A549 (cell line): ENCODE measurements around the gene MLST8. TPM values are rescaled to one million over a fixed set of nuclear protein-coding genes. Genes with fewer than 3 reads are reported as not detected.

Experiments
- ATAC-seq, 2 experiments: fragments of 200-7000 bp in 1 of 2; fragments of >200 bp in 1 of 2; cut with Nextera tagmentation in 1 of 2; cut with Tn5 transposase in 1 of 2; 3 replicates each; pipeline versions ENCODE4 v1.8.0 to v1.9.1; 2018 to 2020; ENCODE audit warnings: mild to moderate bottlenecking in 1 of 2, moderate library complexity in 1 of 2
- CTCF ChIA-PET: fragments of 300-600 bp; sonication (Branson Sonifier 250); formaldehyde crosslinking; extraction: SDS; loops from one replicate; lab custom pipeline; 2021; ENCODE audit warnings: antibody characterized with exemption, inconsistent platforms; lab: Yijun Ruan, JAX
- POLR2A ChIA-PET: fragments of 350-600 bp; formaldehyde crosslinking; extraction: SDS; loops from one replicate; lab custom pipeline; 2021; ENCODE audit warnings: antibody characterized with exemption, inconsistent platforms; lab: Yijun Ruan, JAX
- DNase-seq, 2 experiments: peaks; one replicate each; pipeline versions ENCODE4 v3.0.0 to v3.0.0-alpha.2; 2011 to 2016; ENCODE audit warnings: low read depth in 1 of 2, low spot score in 1 of 2
- FAIRE-seq: peaks from 2 replicates; lab custom pipeline; 2011; peaks lifted over from hg19 to GRCh38; lab: Jason Lieb, UNC
- H3K27ac ChIP-seq, 2 experiments: fragments of >200 bp; sonication (Bioruptor Twin); formaldehyde crosslinking; 3 replicates each; pipeline ENCODE4 v1.5.1; 2016 to 2017
- H3K4me1 ChIP-seq: fragments of >200 bp; sonication (Bioruptor Twin); formaldehyde crosslinking; 3 replicates; pipeline ENCODE4 v1.6.1; 2016
- H3K4me2 ChIP-seq: fragments of >200 bp; sonication (Bioruptor Twin); formaldehyde crosslinking; 3 replicates; pipeline ENCODE4 v1.6.1; 2016
- H3K4me3 ChIP-seq: fragments of >200 bp; sonication (Bioruptor Twin); formaldehyde crosslinking; 3 replicates; pipeline ENCODE4 v1.5.1; 2016
- H3K9me3 ChIP-seq: fragments of >200 bp; sonication (Bioruptor Twin); formaldehyde crosslinking; 3 replicates; pipeline ENCODE4 v1.6.1; 2016
- BHLHE40 ChIP-seq: IDR thresholded peaks from 2 replicates; pipeline ENCODE4 v1.6.1; 2012; ENCODE audit warnings: low read depth, low read length, inconsistent platforms
- CBX2 ChIP-seq: fragments of 200-600 bp; sonication (generic); IDR thresholded peaks from 2 replicates; pipeline ENCODE4 v1.6.1; 2016; ENCODE audit warnings: low read depth, mild to moderate bottlenecking, borderline replicate concordance
- CBX8 ChIP-seq: fragments of 200-600 bp; sonication (generic); IDR thresholded peaks from 2 replicates; pipeline ENCODE4 v1.6.1; 2016
- CHD2 ChIP-seq: fragments of 150-350 bp; IDR thresholded peaks from 2 replicates; pipeline ENCODE4 v1.6.1; 2014; ENCODE audit warnings: low read length; ENCODE audit not compliant: partially characterized antibody
- ESRRA ChIP-seq: fragments of 150-350 bp; IDR thresholded peaks from 2 replicates; pipeline ENCODE4 v1.6.1; 2014; ENCODE audit warnings: mild to moderate bottlenecking, low read length, borderline replicate concordance
- FOSL2 ChIP-seq, 2 experiments: fragments of 450-650 bp in 1 of 2; fragments of >200 bp in 1 of 2; sonication (Bioruptor Twin) in 1 of 2; formaldehyde crosslinking; IDR thresholded peaks; 2 replicates each; pipeline versions ENCODE4 v1.5.0 to v1.6.1; 2016 to 2020; ENCODE audit warnings: mild to moderate bottlenecking in 1 of 2, moderate library complexity in 1 of 2
- FOXS1 ChIP-seq: fragments of 250-450 bp; sonication (Bioruptor Pico); IDR thresholded peaks from 2 replicates; pipeline ENCODE4 v1.5.0; 2020; ENCODE audit warnings: mild to moderate bottlenecking, moderate library complexity
- HOXB13 ChIP-seq: fragments of 250-450 bp; sonication (Bioruptor Pico); IDR thresholded peaks from 2 replicates; pipeline ENCODE4 v1.5.0; 2020; ENCODE audit warnings: low read depth, mild to moderate bottlenecking, moderate library complexity
- KDM1A ChIP-seq: fragments of 200-600 bp; sonication (generic); IDR thresholded peaks from 2 replicates; pipeline ENCODE4 v1.6.1; 2016; ENCODE audit warnings: low read depth, mild to moderate bottlenecking
- KDM5A ChIP-seq: fragments of 200-600 bp; sonication (generic); IDR thresholded peaks from 2 replicates; pipeline ENCODE4 v1.6.1; 2016; ENCODE audit warnings: antibody characterized with exemption, mild to moderate bottlenecking
- MAFK ChIP-seq: fragments of 450-650 bp; IDR thresholded peaks from 2 replicates; pipeline ENCODE4 v1.6.1; 2014; ENCODE audit not compliant: partially characterized antibody
- MAZ ChIP-seq: fragments of 150-350 bp; IDR thresholded peaks from 2 replicates; pipeline ENCODE4 v1.6.1; 2014; ENCODE audit warnings: antibody characterized with exemption, low read depth, low read length, borderline replicate concordance
- MYC ChIP-seq: IDR thresholded peaks from 2 replicates; pipeline ENCODE4 v1.6.1; 2012; ENCODE audit warnings: mild to moderate bottlenecking, inconsistent platforms, low read length, improper control_type of control experiment, borderline replicate concordance
- NFE2L2 ChIP-seq: fragments of 150-350 bp; conservative IDR thresholded peaks from 2 replicates; pipeline ENCODE4 v1.6.1; 2014; ENCODE audit warnings: low read length
- POLR2A ChIP-seq: IDR thresholded peaks from 2 replicates; pipeline ENCODE4 v1.6.1; 2012; ENCODE audit warnings: mild to moderate bottlenecking, low read length
- SMC3 ChIP-seq: fragments of >200 bp; sonication (Bioruptor Twin); formaldehyde crosslinking; IDR thresholded peaks from 3 replicates; pipeline ENCODE4 v1.6.1; 2018; ENCODE audit warnings: inconsistent platforms
- TP53 ChIP-seq: fragments of 250-450 bp; sonication (Bioruptor Pico); IDR thresholded peaks from 2 replicates; pipeline ENCODE4 v1.5.0; 2021; ENCODE audit warnings: mild to moderate bottlenecking, moderate library complexity
- ZC3H11A ChIP-seq: fragments of 450-650 bp; IDR thresholded peaks from 2 replicates; pipeline ENCODE4 v1.6.1; 2014; ENCODE audit warnings: antibody characterized with exemption, mild to moderate bottlenecking
- ZFP36 ChIP-seq: fragments of 450-650 bp; IDR thresholded peaks from 2 replicates; pipeline ENCODE4 v1.6.1; 2014; ENCODE audit warnings: borderline replicate concordance; ENCODE audit not compliant: partially characterized antibody
- ZNF302 ChIP-seq: fragments of 250-450 bp; sonication (Bioruptor Pico); IDR thresholded peaks from 2 replicates; pipeline ENCODE4 v1.9.0; 2021; ENCODE audit warnings: inconsistent platforms, mild to moderate bottlenecking, moderate library complexity
- ZSCAN20 ChIP-seq: fragments of 250-450 bp; sonication (Bioruptor Pico); IDR thresholded peaks from 2 replicates; pipeline ENCODE4 v1.8.0; 2022; ENCODE audit warnings: mild to moderate bottlenecking, moderate library complexity
- WGBS: methylation state at CpG from one replicate; pipeline ENCODE4 v1.1.6; 2017; ENCODE audit errors: missing lambda C conversion rate; 5-methylcytosine and 5-hydroxymethylcytosine counted together
- polyA plus RNA-seq, 4 experiments: library from polyadenylated mRNA; depleted of rRNA in 3 of 4; stranded (reverse); fragments of >200 nt; fragmentation: RNase III in 1 of 4; extraction: RNeasy Plus Mini Kit Qiagen cat#74134 plus additional on column Dnase treatment in 1 of 4; gene quantifications; 2 replicates in 3 of 4; 3 replicates in 1 of 4; pipeline ENCODE4 v1.2.3, GENCODE V29; 2011 to 2017
- TF ChIP-seq, protein P1 (sequence below): IDR thresholded peaks from 2 replicates; pipeline ENCODE4 v1.6.1; 2012
- TF ChIP-seq, protein P2 (sequence below): fragments of 250-450 bp; sonication (Bioruptor Pico); IDR thresholded peaks from 2 replicates; pipeline ENCODE4 v1.5.0; 2021; ENCODE audit warnings: mild to moderate bottlenecking, moderate library complexity, borderline replicate concordance
- TF ChIP-seq, protein P3 (sequence below): IDR thresholded peaks from 2 replicates; pipeline ENCODE4 v1.6.1; 2012; ENCODE audit warnings: low read depth, borderline replicate concordance
- TF ChIP-seq, protein P4 (sequence below): fragments of 200-600 bp; sonication (generic); IDR thresholded peaks from 2 replicates; pipeline ENCODE4 v1.6.1; 2016; ENCODE audit warnings: antibody characterized with exemption, mild to moderate bottlenecking, moderate library complexity
- TF ChIP-seq, protein P5 (sequence below): fragments of >200 bp; sonication (Bioruptor Twin); formaldehyde crosslinking; IDR thresholded peaks from 3 replicates; pipeline ENCODE4 v1.5.1; 2016

The MLST8 gene
- polyA plus RNA-seq, 2 of the 4 experiments (the other 2 are of a cell fraction): 46.8 to 53.9 TPM

DNA sequence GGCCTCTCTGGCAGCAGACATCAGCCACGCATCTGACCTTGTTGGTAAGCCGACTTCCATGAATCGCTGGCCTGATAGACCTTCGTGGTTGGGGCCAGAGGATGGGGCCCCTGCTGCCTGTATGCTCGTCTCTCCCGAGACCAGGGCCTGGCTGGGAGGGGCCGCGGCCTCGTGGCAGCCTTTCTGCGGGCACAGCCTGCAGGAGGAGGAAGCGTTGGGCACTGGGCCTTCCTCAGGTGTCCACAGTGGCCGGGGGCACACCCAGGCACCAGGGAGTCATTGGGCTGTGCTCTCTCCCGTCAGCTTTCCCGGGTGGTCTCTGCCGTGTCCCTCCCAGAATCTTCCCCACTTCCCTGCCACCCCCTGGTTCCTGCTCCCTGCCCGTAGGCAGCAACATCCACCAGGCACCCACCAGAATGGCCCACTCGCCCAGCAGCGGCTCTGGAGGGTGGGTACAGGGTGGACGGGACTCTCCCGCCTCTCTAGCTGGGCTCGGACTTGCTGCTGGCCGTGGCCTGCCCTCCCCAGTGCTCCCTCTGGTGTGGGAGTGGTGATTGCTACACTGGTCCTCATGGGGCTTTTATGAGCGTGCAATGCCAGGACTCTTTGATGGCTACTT, 24.5 kb downstream of the MLST8 start:
- ATAC-seq (no peak), FAIRE-seq (no peak), DNase-seq (no peak)
- CTCF ChIA-PET: interaction anchor here (2.3 kb wide), 1 partner anchor 35 kb away, joined by 7 read pairs; no protein-coding TSS in a partner anchor
- Histone ChIP-seq H3K27ac (no peak overlapping the region), H3K4me2 (no peak overlapping the region), H3K9me3 (no peaks in the 10 kb centered on the region), H3K4me3 (no peak overlapping the region), H3K4me1 (peaks cover 21% of the 10 kb centered on the region)
- TF ChIP-seq, protein P1, sequence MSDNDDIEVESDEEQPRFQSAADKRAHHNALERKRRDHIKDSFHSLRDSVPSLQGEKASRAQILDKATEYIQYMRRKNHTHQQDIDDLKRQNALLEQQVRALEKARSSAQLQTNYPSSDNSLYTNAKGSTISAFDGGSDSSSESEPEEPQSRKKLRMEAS: no peak
- TF ChIP-seq KDM1A (no peak), ESRRA (no peak), ZC3H11A (no peak), CHD2 (no peak), SMC3 (no peak), TP53 (CRISPR knock-in tag) (no peak), POLR2A (no peak), MYC (no peak)
- TF ChIP-seq, protein P2, sequence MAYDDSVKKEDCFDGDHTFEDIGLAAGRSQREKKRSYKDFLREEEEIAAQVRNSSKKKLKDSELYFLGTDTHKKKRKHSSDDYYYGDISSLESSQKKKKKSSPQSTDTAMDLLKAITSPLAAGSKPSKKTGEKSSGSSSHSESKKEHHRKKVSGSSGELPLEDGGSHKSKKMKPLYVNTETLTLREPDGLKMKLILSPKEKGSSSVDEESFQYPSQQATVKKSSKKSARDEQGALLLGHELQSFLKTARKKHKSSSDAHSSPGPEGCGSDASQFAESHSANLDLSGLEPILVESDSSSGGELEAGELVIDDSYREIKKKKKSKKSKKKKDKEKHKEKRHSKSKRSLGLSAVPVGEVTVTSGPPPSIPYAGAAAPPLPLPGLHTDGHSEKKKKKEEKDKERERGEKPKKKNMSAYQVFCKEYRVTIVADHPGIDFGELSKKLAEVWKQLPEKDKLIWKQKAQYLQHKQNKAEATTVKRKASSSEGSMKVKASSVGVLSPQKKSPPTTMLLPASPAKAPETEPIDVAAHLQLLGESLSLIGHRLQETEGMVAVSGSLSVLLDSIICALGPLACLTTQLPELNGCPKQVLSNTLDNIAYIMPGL (CRISPR knock-in tag): no peak
- TF ChIP-seq, protein P3, sequence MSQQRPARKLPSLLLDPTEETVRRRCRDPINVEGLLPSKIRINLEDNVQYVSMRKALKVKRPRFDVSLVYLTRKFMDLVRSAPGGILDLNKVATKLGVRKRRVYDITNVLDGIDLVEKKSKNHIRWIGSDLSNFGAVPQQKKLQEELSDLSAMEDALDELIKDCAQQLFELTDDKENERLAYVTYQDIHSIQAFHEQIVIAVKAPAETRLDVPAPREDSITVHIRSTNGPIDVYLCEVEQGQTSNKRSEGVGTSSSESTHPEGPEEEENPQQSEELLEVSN: no peak
- 95% methylated on average over 12 of the region's 23 CpGs for WGBS
- POLR2A ChIA-PET: no interaction called here

DNA sequence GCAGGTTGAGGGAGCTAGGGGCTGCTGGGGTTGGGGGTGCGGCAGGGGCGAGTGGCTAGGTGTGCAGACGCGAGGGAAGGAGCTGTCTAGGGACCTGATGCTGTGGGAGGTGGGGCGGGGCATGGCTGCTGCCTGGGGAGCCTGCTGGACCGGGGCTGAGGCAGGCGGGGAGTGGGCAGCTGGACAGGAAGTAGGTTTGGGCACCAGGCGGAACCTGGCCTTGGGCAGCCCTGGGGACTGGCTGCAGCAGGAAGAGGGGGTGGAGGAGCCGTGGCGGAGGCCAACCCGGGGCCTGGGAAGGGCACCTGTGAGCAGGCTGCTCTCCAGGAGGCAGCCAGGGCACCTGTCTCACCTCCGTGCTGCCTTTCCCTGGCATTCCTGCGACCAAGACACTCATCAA, 25.1 kb downstream of the MLST8 start:
- no peak for FAIRE-seq
- no peak for ATAC-seq
- WGBS: 90% methylated on average over 12 of the region's 13 CpGs
- Histone ChIP-seq H3K9me3 (no peaks in the 10 kb centered on the region), H3K27ac (no peak overlapping the region), H3K4me1 (peaks cover 15% of the 10 kb centered on the region), H3K4me3 (no peak overlapping the region), H3K4me2 (no peak overlapping the region)
- no peak for DNase-seq
- CTCF ChIA-PET: interaction anchor here (2.3 kb wide), 1 partner anchor 36 kb away, joined by 7 read pairs; no protein-coding TSS in a partner anchor
- no peak for TF ChIP-seq KDM5A
- no peak for TF ChIP-seq HOXB13 (CRISPR knock-in tag)
- no peak for TF ChIP-seq MAFK
- no peak for TF ChIP-seq CBX2
- no peak for TF ChIP-seq ZNF302 (CRISPR knock-in tag)
- no peak for TF ChIP-seq ZFP36
- TF ChIP-seq FOSL2 (IDR thresholded peaks at IDR 0.05): no peak
- no peak for TF ChIP-seq FOSL2 (CRISPR knock-in tag; IDR thresholded peaks at IDR 0.05)
- TF ChIP-seq ZC3H11A: no peak
- TF ChIP-seq, protein P4, sequence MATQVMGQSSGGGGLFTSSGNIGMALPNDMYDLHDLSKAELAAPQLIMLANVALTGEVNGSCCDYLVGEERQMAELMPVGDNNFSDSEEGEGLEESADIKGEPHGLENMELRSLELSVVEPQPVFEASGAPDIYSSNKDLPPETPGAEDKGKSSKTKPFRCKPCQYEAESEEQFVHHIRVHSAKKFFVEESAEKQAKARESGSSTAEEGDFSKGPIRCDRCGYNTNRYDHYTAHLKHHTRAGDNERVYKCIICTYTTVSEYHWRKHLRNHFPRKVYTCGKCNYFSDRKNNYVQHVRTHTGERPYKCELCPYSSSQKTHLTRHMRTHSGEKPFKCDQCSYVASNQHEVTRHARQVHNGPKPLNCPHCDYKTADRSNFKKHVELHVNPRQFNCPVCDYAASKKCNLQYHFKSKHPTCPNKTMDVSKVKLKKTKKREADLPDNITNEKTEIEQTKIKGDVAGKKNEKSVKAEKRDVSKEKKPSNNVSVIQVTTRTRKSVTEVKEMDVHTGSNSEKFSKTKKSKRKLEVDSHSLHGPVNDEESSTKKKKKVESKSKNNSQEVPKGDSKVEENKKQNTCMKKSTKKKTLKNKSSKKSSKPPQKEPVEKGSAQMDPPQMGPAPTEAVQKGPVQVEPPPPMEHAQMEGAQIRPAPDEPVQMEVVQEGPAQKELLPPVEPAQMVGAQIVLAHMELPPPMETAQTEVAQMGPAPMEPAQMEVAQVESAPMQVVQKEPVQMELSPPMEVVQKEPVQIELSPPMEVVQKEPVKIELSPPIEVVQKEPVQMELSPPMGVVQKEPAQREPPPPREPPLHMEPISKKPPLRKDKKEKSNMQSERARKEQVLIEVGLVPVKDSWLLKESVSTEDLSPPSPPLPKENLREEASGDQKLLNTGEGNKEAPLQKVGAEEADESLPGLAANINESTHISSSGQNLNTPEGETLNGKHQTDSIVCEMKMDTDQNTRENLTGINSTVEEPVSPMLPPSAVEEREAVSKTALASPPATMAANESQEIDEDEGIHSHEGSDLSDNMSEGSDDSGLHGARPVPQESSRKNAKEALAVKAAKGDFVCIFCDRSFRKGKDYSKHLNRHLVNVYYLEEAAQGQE: no peak
- no peak for TF ChIP-seq MAZ
- TF ChIP-seq FOXS1 (CRISPR knock-in tag): no peak
- TF ChIP-seq NFE2L2: no peak
- TF ChIP-seq, protein P5, sequence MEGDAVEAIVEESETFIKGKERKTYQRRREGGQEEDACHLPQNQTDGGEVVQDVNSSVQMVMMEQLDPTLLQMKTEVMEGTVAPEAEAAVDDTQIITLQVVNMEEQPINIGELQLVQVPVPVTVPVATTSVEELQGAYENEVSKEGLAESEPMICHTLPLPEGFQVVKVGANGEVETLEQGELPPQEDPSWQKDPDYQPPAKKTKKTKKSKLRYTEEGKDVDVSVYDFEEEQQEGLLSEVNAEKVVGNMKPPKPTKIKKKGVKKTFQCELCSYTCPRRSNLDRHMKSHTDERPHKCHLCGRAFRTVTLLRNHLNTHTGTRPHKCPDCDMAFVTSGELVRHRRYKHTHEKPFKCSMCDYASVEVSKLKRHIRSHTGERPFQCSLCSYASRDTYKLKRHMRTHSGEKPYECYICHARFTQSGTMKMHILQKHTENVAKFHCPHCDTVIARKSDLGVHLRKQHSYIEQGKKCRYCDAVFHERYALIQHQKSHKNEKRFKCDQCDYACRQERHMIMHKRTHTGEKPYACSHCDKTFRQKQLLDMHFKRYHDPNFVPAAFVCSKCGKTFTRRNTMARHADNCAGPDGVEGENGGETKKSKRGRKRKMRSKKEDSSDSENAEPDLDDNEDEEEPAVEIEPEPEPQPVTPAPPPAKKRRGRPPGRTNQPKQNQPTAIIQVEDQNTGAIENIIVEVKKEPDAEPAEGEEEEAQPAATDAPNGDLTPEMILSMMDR: no peak
- no peak for TF ChIP-seq CBX8
- TF ChIP-seq BHLHE40: no peak
- no peak for TF ChIP-seq MYC
- TF ChIP-seq ZSCAN20 (CRISPR knock-in tag): no peak
- TF ChIP-seq, protein P2 (CRISPR knock-in tag): no peak
- TF ChIP-seq, all 56 proteins: peak for 0
- POLR2A ChIA-PET: no interaction called here
